ENCODE results near the gene DHRS3. TPM values are rescaled to one million over a fixed set of nuclear protein-coding genes. Genes with fewer than 3 reads are reported as not detected.
A peak's percentile ranks its signal among the peaks of the same experiment; 100 is the strongest.

Gene DHRS3
- total RNA-seq, 4 donors from 2014 or later = 180 to 449 (median 358) TPM

- peaks cover 0 to 98% (median 59%) of the 10 kb centered on the region in 4 donors for H3K4me1 ChIP-seq
- peak overlapping the region; percentile 53 to 91 (median 76) for H3K27ac ChIP-seq
- TF ChIP-seq POLR2A (IDR thresholded peaks at IDR 0.05) = no peak
Observed at GRCh38 chr1:12591267-12591938, 26.6 kb downstream of the DHRS3 start.

GRCh38 chr1:12588695-12589094, 29.3 kb downstream of the DHRS3 start:
- H3K27me3 ChIP-seq = no peaks in the 10 kb centered on the region
- peak overlapping the region in 2 of 4 donors; percentile 56 to 91 for H3K27ac ChIP-seq
- TF ChIP-seq EP300 (IDR thresholded peaks at IDR 0.05) (no peak), CTCF (IDR thresholded peaks at IDR 0.05) (no peak)
- H3K4me3 ChIP-seq = no peak overlapping the region
- peaks cover 0 to 25% (median 3%) of the 10 kb centered on the region in 3 donors for H3K36me3 ChIP-seq
- H3K4me1 ChIP-seq = peaks cover 0 to 95% (median 36%) of the 10 kb centered on the region in 4 donors
- DNase-seq (ENCODE audit: low spot score in 2 of 2) = no peak
- whole genome bisulfite sequencing, 2 donors = 44 to 54% methylated on average over 8 of the region's 8 CpGs
- no peaks in the 10 kb centered on the region for H3K9me3 ChIP-seq

More at GRCh38 chr1:12591267-12591938, 26.6 kb downstream of the DHRS3 start:
- Histone ChIP-seq H3K36me3 (peaks cover 0 to 5% (median 3%) of the 10 kb centered on the region in 3 donors), H3K4me3 (no peak overlapping the region), H3K27me3 (no peaks in the 10 kb centered on the region), H3K9me3 (no peaks in the 10 kb centered on the region)
- DNase-seq (ENCODE audit: low spot score in 2 of 2) = peak in 1 of 2 donors; percentile 38
- 46 to 61% methylated on average over 18 to 19 of the region's 19 CpGs for WGBS, 2 donors

DNA sequence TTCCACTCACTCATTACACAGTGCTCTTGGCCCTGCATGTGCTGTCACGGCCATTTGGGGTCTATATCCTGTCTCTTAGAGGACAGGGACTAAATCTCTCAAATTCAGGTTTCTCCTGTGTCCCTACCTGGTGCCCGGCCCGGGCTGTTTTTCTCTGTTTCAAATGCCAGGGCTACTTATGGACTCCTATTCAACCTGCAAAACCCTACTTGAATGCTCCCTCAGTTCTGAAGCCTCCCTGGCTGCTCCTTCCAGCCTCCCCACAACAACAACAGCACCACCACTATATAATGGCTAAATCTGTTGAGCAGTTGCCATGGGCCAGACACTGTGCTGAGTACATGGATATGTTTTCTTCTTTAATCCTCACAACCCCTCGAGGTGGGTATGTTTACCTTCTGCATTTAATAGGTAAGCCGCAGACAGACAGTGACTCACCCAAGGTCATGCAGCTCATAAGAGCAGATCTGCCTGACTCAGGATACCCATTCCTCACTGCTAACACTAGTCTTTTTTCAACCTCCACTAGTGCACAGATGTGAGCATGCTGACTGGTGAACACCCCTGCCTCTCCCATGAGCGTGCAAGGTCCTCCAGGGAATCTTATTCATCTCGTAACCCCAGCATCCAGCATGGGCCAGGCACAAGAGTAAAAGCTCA, 29.9 kb downstream of the DHRS3 start:
- H3K36me3 ChIP-seq = peaks cover 0 to 29% (median 3%) of the 10 kb centered on the region in 3 donors
- 77 to 84% methylated on average over 7 of the region's 7 CpGs for WGBS, 2 donors
- no peaks in the 10 kb centered on the region for H3K9me3 ChIP-seq
- peak overlapping the region in 2 of 4 donors; percentile 56 to 91 for H3K27ac ChIP-seq
- H3K4me3 ChIP-seq = no peak overlapping the region
- no peak for DNase-seq (ENCODE audit: low spot score in 2 of 2)
- peaks cover 0 to 93% (median 30%) of the 10 kb centered on the region in 4 donors for H3K4me1 ChIP-seq
- no peaks in the 10 kb centered on the region for H3K27me3 ChIP-seq
- TF ChIP-seq EP300 (IDR thresholded peaks at IDR 0.05) = no peak
- TF ChIP-seq POLR2A (IDR thresholded peaks at IDR 0.05) = no peak
- TF ChIP-seq CTCF (IDR thresholded peaks at IDR 0.05) = no peak

GRCh38 chr1:12585951-12586942, 31.8 kb downstream of the DHRS3 start:
- no peaks in the 10 kb centered on the region for H3K9me3 ChIP-seq
- WGBS, 2 donors = 58 to 60% methylated on average over 19 of the region's 19 CpGs
- H3K27ac ChIP-seq = peak overlapping the region; percentile 10 to 91 (median 46)
- peaks cover 0 to 89% (median 18%) of the 10 kb centered on the region in 4 donors for H3K4me1 ChIP-seq
- no peak for TF ChIP-seq POLR2A (IDR thresholded peaks at IDR 0.05)
- no peak for TF ChIP-seq CTCF (IDR thresholded peaks at IDR 0.05)
- TF ChIP-seq EP300 (IDR thresholded peaks at IDR 0.05) = no peak
- peaks cover 0 to 41% (median 3%) of the 10 kb centered on the region in 3 donors for H3K36me3 ChIP-seq
- no peak for DNase-seq (ENCODE audit: low spot score in 2 of 2)
- no peaks in the 10 kb centered on the region for H3K27me3 ChIP-seq
- no peak overlapping the region for H3K4me3 ChIP-seq

GRCh38 chr1:12585536-12585935, 32.5 kb downstream of the DHRS3 start:
- Histone ChIP-seq H3K9me3 (no peaks in the 10 kb centered on the region), H3K27ac (peak overlapping the region in 3 of 4 donors; percentile 10 to 91 (median 76)), H3K36me3 (peaks cover 0 to 44% (median 3%) of the 10 kb centered on the region in 3 donors), H3K4me1 (peaks cover 0 to 89% (median 16%) of the 10 kb centered on the region in 4 donors), H3K4me3 (no peak overlapping the region), H3K27me3 (no peaks in the 10 kb centered on the region)
- WGBS, 2 donors = 72 to 81% methylated on average over 5 to 10 of the region's 10 CpGs
- DNase-seq (ENCODE audit: low spot score in 2 of 2) = no peak
- no peak for TF ChIP-seq CTCF (IDR thresholded peaks at IDR 0.05)
- TF ChIP-seq EP300 (IDR thresholded peaks at IDR 0.05) = no peak
- TF ChIP-seq POLR2A (IDR thresholded peaks at IDR 0.05) = no peak
